ENCODE measurements around the gene AMBRA1.

AMBRA1 gene

DNA sequence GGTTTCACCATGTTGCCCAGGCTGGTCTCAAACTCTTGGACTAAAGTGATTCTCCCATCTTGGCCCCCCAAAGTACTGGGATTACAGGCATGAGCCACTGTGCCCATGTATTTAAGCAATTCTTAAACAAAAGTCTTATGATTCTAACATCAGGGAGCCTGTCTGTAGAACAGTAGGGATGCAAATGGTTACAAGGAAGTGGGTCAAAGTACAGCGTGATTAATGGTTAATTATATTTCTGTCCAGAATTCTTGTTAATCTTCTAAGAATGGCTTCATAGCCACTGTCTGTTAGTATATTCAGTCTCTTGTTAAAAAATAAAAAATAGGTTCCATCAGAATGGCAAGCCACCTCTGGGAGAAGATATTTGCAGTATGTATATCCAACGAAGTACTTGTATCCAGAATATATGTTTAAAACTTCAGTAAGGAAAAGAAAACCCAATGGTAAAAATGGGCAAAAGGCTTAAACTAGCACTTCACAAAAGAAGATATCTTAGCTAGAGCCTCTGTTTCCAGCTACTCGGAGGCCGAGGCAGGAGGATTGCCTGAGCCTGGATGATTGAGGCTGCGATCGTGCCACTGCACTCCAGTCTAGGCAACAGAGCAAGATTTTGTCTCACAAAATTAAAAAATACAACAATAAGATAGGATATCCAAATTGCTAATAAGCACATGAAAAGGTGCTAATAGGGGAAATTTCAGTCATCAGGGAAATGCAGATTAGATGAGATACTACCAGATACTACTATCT, 46.4 kb upstream of the AMBRA1 start:
- H3K4me3 ChIP-seq, result no peak overlapping the region
- H3K27ac ChIP-seq, result no peak overlapping the region
- DNase-seq, result no peak
- H3K36me3 ChIP-seq, result peaks cover 0 to 37% (median 13%) of the 10 kb centered on the region in 3 donors
- TF ChIP-seq, protein P1, sequence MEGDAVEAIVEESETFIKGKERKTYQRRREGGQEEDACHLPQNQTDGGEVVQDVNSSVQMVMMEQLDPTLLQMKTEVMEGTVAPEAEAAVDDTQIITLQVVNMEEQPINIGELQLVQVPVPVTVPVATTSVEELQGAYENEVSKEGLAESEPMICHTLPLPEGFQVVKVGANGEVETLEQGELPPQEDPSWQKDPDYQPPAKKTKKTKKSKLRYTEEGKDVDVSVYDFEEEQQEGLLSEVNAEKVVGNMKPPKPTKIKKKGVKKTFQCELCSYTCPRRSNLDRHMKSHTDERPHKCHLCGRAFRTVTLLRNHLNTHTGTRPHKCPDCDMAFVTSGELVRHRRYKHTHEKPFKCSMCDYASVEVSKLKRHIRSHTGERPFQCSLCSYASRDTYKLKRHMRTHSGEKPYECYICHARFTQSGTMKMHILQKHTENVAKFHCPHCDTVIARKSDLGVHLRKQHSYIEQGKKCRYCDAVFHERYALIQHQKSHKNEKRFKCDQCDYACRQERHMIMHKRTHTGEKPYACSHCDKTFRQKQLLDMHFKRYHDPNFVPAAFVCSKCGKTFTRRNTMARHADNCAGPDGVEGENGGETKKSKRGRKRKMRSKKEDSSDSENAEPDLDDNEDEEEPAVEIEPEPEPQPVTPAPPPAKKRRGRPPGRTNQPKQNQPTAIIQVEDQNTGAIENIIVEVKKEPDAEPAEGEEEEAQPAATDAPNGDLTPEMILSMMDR (IDR thresholded peaks at IDR 0.05), result no peak
- no peaks in the 10 kb centered on the region for H3K9me3 ChIP-seq
- intact Hi-C loops (cut with DNase I; ENCODE audit: low total_unique reads), result no loop called here
- no peaks in the 10 kb centered on the region for H3K27me3 ChIP-seq
- no peaks in the 10 kb centered on the region for H3K4me1 ChIP-seq

DNA sequence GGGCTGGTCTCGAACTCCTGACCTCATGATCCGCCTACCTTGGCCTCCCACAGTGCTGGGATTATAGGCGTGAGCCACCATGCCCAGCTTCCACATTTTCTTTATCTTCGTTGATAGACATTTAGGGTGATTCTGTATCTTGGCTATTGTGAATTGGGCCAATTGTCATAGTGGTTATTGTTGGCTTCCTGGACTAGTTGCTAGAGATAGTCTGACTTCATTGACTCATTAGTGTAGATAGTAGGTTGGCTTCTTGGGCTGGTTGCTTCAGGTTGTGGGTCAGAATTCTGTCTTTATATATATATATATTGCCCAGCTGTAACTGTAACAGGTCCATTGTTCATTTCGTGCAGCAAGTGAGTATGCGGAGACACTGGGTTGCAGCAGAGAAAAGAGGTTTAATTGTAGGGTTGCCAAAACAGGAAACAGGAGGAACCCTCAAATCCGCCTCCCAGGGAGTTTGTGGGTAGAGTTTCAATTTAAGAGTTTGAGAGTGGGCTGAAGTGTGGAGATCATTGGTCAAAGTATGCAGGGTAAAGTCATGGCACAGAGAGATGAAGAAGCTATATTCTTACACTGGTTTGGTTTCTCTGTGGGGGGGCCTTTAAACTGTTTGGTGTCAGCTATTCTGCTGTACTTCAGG, 45.5 kb upstream of the AMBRA1 start:
- intact Hi-C loops (cut with DNase I; ENCODE audit: low total_unique reads), result no loop called here
- no peaks in the 10 kb centered on the region for H3K4me1 ChIP-seq
- no peaks in the 10 kb centered on the region for H3K9me3 ChIP-seq
- no peak overlapping the region for H3K4me3 ChIP-seq
- no peaks in the 10 kb centered on the region for H3K27me3 ChIP-seq
- TF ChIP-seq, protein P1 (IDR thresholded peaks at IDR 0.05), result no peak
- H3K36me3 ChIP-seq, result peaks cover 0 to 36% (median 13%) of the 10 kb centered on the region in 3 donors
- no peak for DNase-seq
- H3K27ac ChIP-seq, result no peak overlapping the region

DNA sequence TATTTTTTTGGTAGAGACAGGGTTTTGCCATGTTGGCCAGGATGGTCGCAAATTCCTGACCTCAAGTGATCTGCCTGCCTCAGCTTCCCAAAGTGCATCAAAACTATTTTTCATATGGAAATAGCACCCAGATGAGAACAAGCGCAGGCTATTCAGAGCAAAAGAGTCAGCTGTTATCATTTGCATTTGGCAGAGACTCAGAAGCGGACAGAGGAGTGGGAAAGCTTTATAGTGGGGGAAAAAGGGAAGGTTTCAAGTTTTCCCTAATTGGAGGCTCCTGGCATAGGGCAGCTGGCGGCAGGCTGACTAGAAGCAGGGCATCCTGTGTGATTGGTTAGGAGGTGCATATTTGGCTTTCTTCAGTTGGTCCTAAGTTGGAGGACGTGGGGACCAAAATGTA, 43.7 kb upstream of the AMBRA1 start:
- intact Hi-C loops (cut with DNase I; ENCODE audit: low total_unique reads), result no loop called here
- Histone ChIP-seq H3K27me3 (no peaks in the 10 kb centered on the region), H3K27ac (no peak overlapping the region), H3K4me3 (no peak overlapping the region), H3K9me3 (no peaks in the 10 kb centered on the region), H3K36me3 (peaks cover 0 to 46% (median 15%) of the 10 kb centered on the region in 3 donors), H3K4me1 (no peaks in the 10 kb centered on the region)
- TF ChIP-seq, protein P1 (IDR thresholded peaks at IDR 0.05), result no peak
- no peak for DNase-seq

DNA sequence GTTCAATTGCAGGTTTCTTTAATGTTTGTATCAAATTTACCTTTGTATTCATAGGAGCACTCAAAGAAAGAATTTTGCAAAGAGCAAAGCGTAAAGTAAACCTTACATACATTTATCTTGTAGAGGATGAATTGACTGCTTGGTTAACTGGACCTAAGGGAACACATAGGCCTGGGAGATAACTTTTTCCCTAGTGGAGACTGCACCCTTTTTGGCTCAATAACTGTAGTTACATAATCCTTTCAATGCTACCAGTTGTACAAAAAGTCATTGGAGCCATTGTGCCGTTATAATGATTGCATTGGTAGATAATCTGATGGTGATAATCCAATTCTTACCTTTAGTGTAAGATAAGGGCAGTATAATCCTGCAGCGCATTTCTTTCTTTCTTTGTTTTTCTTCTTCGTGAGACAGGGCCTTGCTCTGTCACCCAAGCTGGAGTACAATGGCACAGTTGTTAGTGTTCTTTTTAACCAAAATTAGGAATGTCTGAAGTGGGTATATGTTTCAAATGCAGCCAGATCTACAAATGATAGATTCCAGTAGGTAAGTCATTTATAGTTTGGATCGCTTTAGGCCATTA, 41.8 kb upstream of the AMBRA1 start:
- intact Hi-C loops (cut with DNase I; ENCODE audit: low total_unique reads), result no loop called here
- Histone ChIP-seq H3K4me3 (no peak overlapping the region), H3K27me3 (no peaks in the 10 kb centered on the region), H3K9me3 (no peaks in the 10 kb centered on the region), H3K27ac (no peak overlapping the region), H3K36me3 (peaks cover 13 to 63% (median 20%) of the 10 kb centered on the region in 3 donors), H3K4me1 (no peaks in the 10 kb centered on the region)
- no peak for DNase-seq
- TF ChIP-seq, protein P1 (IDR thresholded peaks at IDR 0.05), result no peak

DNA sequence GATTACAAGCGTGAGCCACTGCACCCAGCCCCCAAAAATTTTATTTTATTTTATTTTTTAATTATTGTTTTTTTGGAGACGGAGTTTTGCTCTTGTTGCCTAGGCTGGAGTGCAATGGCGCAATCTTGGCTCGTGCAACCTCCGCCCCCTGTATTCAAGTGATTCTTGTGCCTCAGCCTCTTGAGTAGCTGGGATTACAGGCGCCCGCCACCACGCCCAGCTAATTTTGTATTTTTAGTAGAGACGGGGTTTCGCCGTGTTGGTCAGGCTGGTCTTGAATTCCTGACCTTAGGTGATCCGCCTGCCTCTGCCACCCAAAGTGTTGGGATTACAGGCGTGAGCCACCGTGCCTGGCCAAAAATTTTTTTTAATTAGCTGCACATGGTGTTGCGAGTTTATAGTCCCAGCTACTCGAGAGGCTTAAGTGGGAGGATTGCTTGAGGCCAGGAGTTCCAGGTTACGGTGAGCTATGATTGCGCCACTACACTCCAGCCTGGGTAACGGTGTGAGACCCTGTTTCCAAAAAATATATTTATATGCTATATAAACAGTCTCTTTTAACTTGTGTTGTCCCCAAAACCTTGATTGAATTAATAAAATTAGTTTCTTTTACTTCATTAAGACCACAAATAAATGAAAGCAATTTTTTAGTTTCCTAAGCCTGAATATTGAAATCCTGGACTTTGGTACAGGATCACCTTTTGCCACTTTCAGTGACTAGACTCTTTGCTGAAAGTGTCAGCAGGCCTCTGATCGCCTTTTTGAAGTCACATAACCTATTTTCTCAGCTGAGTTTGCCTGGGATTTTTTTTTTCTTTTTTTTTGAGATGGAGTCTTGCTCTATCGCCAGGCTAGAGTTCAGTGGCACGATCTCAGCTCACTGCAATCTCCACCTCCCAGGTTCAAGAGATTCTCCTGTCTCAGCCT, 39.7 kb upstream of the AMBRA1 start:
- TF ChIP-seq, protein P1 (IDR thresholded peaks at IDR 0.05), result no peak
- no peaks in the 10 kb centered on the region for H3K9me3 ChIP-seq
- H3K4me3 ChIP-seq, result no peak overlapping the region
- H3K27me3 ChIP-seq, result no peaks in the 10 kb centered on the region
- DNase-seq, result no peak
- no peak overlapping the region for H3K27ac ChIP-seq
- intact Hi-C loops (cut with DNase I; ENCODE audit: low total_unique reads), result no loop called here
- peaks cover 16 to 71% (median 38%) of the 10 kb centered on the region in 3 donors for H3K36me3 ChIP-seq
- H3K4me1 ChIP-seq, result no peaks in the 10 kb centered on the region
